ENCODE data around the gene ID2. TPM values are rescaled to one million over a fixed set of nuclear protein-coding genes. Genes with fewer than 3 reads are reported as not detected.

ID2 gene
- polyA plus RNA-seq, 3 donors = 282 to 2,821 (median 295) TPM

DNA sequence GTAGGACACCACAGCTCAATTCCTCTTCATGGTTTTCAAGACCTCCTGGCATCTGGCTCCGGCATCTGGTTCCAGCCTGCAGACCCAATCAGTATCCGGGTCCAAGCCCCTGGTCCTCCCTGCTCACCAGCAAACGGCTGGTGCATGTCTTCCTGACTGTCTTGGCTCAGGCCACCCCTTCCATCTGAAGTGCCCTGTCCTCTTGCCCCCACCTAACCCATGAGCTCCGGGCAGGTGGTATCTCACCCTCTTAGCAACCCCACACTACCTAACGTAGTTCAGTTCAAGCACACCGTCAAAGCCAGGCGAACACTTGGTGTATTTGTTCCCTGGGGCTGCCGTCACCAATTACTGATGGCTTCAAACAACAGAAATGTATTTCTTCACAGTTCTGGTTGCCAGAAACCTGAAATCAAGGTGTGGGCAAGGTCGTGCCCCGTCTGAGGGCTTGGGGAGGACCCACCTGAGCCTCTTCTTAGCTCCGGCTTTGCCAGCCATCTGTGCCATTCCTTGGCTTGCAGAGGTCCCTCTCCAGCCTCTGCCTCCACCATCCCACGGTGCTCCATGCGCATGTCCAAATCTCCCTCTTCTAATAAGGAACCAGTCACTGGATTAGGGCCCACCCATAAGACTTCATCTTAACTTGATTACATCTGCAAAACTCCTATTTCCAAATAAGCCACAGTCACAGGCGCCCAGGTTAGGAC lies 47.2 kb upstream of the ID2 start:
- no peaks in the 10 kb centered on the region for H3K36me3 ChIP-seq (replicated peaks in 1 of 2; ENCODE audit: control insufficient read depth in 1 of 2, insufficient read depth in 2 of 2, low read length in 2 of 2)
- Mint-ChIP-seq H3K4me1 (peaks cover 6% of the 10 kb centered on the region), H3K9me3 (no peaks in the 10 kb centered on the region), H3K27me3 (ENCODE audit: low read depth in 3 of 3) (peaks cover 5 to 10% (median 10%) of the 10 kb centered on the region in 3 donors), H3K4me3 (no peak overlapping the region), H3K27ac (peak overlapping the region in 1 of 7 donors; percentile 15), H3K36me3 (no peaks in the 10 kb centered on the region)
- no peaks in the 10 kb centered on the region for H3K79me2 ChIP-seq (ENCODE audit: insufficient read depth, low read length)
- no peak overlapping the region for H2AFZ ChIP-seq (ENCODE audit: insufficient read depth, low read depth, low read length, poor library complexity, severe bottlenecking)
- no peak overlapping the region for H3K9ac ChIP-seq (ENCODE audit: insufficient read depth, low read length, poor library complexity, severe bottlenecking)
- 94% methylated on average over 14 of the region's 14 CpGs for WGBS (ENCODE audit: insufficient coverage)
- no peak overlapping the region for H3K27ac ChIP-seq (ENCODE audit: low read depth in 1 of 2, low read length in 2 of 2)
- intact Hi-C loops (cut with micrococcal nuclease) = loop anchor here in 1 of 2 donors (5.0 kb wide), 1 partner anchor 33 kb away; no protein-coding TSS in a partner anchor
- H3K27me3 ChIP-seq (ENCODE audit: control insufficient read depth in 2 of 2, insufficient read depth in 2 of 2, low read length in 2 of 2) = no peaks in the 10 kb centered on the region
- H4K20me1 ChIP-seq (ENCODE audit: insufficient read depth, low read length) = no peaks in the 10 kb centered on the region
- TF ChIP-seq, protein P1, sequence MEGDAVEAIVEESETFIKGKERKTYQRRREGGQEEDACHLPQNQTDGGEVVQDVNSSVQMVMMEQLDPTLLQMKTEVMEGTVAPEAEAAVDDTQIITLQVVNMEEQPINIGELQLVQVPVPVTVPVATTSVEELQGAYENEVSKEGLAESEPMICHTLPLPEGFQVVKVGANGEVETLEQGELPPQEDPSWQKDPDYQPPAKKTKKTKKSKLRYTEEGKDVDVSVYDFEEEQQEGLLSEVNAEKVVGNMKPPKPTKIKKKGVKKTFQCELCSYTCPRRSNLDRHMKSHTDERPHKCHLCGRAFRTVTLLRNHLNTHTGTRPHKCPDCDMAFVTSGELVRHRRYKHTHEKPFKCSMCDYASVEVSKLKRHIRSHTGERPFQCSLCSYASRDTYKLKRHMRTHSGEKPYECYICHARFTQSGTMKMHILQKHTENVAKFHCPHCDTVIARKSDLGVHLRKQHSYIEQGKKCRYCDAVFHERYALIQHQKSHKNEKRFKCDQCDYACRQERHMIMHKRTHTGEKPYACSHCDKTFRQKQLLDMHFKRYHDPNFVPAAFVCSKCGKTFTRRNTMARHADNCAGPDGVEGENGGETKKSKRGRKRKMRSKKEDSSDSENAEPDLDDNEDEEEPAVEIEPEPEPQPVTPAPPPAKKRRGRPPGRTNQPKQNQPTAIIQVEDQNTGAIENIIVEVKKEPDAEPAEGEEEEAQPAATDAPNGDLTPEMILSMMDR (IDR thresholded peaks at IDR 0.05) = no peak
- no peak overlapping the region for H3K4me3 ChIP-seq (replicated peaks in 1 of 3; ENCODE audit: low read depth in 2 of 3, low read length in 3 of 3)
- no peaks in the 10 kb centered on the region for H3K9me3 ChIP-seq (replicated peaks in 1 of 2; ENCODE audit: control insufficient read depth in 1 of 2, insufficient read depth in 1 of 2, low read length in 2 of 2)
- no peak overlapping the region for H3K4me2 ChIP-seq (replicated peaks; ENCODE audit: extremely low read depth, low read length, poor library complexity, severe bottlenecking)
- no peaks in the 10 kb centered on the region for H3K4me1 ChIP-seq (ENCODE audit: control insufficient read depth in 1 of 2, insufficient read depth in 2 of 2, low read length in 2 of 2)
- no peak for DNase-seq

DNA sequence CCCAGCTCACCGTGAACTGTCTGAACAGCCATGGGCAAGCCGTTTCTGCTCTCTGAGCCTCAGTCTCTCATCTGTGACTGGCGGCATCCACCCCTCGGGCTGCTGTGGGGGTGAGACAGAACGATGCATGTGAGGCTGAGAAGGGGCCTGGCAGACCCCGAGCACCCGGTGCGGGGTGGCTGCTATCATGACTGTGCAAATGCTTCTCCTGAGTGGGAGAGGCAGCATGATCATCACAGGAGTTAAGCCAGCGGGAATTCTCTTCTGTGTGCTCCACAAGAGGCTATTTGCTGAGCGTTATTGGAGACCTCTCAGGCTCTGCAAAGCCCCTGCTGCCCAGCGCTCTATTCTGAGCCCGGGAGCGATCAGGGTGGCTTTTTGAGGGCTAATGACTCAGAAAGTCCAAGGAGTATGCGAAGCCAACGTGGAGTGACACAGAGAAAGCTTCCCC lies 45.8 kb upstream of the ID2 start:
- no peak overlapping the region for H3K4me2 ChIP-seq (replicated peaks; ENCODE audit: extremely low read depth, low read length, poor library complexity, severe bottlenecking)
- H3K4me3 Mint-ChIP-seq = no peak overlapping the region
- TF ChIP-seq, protein P1 (IDR thresholded peaks at IDR 0.05) = no peak
- no peak for DNase-seq
- peaks cover 3 to 10% (median 10%) of the 10 kb centered on the region in 3 donors for H3K27me3 Mint-ChIP-seq (ENCODE audit: low read depth in 3 of 3)
- no peaks in the 10 kb centered on the region for H3K4me1 ChIP-seq (ENCODE audit: control insufficient read depth in 1 of 2, insufficient read depth in 2 of 2, low read length in 2 of 2)
- H4K20me1 ChIP-seq (ENCODE audit: insufficient read depth, low read length) = no peaks in the 10 kb centered on the region
- peaks cover 8% of the 10 kb centered on the region for H3K4me1 Mint-ChIP-seq
- H3K79me2 ChIP-seq (ENCODE audit: insufficient read depth, low read length) = no peaks in the 10 kb centered on the region
- WGBS (ENCODE audit: insufficient coverage) = 88% methylated on average over 13 of the region's 15 CpGs
- no peaks in the 10 kb centered on the region for H3K27me3 ChIP-seq (ENCODE audit: control insufficient read depth in 2 of 2, insufficient read depth in 2 of 2, low read length in 2 of 2)
- no peaks in the 10 kb centered on the region for H3K36me3 ChIP-seq (replicated peaks in 1 of 2; ENCODE audit: control insufficient read depth in 1 of 2, insufficient read depth in 2 of 2, low read length in 2 of 2)
- H2AFZ ChIP-seq (ENCODE audit: insufficient read depth, low read depth, low read length, poor library complexity, severe bottlenecking) = no peak overlapping the region
- no peak overlapping the region for H3K27ac ChIP-seq (ENCODE audit: low read depth in 1 of 2, low read length in 2 of 2)
- no peak overlapping the region for H3K4me3 ChIP-seq (replicated peaks in 1 of 3; ENCODE audit: low read depth in 2 of 3, low read length in 3 of 3)
- intact Hi-C loops (cut with micrococcal nuclease) = no loop called here
- no peak overlapping the region for H3K9ac ChIP-seq (ENCODE audit: insufficient read depth, low read length, poor library complexity, severe bottlenecking)
- no peaks in the 10 kb centered on the region for H3K9me3 Mint-ChIP-seq
- no peaks in the 10 kb centered on the region for H3K36me3 Mint-ChIP-seq
- H3K9me3 ChIP-seq (replicated peaks in 1 of 2; ENCODE audit: control insufficient read depth in 1 of 2, insufficient read depth in 1 of 2, low read length in 2 of 2) = no peaks in the 10 kb centered on the region
- no peak overlapping the region for H3K27ac Mint-ChIP-seq

Data from CD14-positive monocyte (primary cell).